Measurements from ENCODE around the gene PRXL2B.
"Not testable (repeated sequence)": the region's sequence is repeated elsewhere in the genome, so short reads cannot be mapped to it uniquely, and the experiment has no call there.

Gene PRXL2B

DNA sequence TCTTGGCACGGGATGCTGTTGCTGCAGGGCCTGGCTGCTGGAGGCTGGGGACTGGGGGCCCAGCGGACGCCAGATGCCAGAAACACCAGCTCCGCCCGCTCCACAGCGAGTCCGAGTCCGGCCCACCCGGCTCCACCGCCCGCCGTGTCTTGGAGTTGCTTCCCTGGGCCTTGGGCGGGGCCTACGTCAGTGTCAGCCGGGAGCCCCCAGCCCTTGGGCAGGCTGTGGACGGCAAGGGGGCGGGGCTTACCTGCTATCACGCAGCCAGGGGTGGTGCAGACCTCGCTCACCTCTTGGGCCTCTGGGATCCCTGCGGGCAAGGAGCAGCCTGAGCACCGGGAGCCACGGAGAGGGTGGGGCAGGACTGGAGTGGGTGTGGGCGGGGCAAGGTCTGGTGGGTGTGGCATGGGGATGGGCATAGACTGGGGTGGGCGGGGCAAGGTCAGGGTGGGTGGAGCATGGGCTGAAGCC is 24.5 kb downstream of the PRXL2B start:
- FAIRE-seq (no peak), DNase-seq (ENCODE audit: insufficient read length, low spot score) (no peak)

DNA sequence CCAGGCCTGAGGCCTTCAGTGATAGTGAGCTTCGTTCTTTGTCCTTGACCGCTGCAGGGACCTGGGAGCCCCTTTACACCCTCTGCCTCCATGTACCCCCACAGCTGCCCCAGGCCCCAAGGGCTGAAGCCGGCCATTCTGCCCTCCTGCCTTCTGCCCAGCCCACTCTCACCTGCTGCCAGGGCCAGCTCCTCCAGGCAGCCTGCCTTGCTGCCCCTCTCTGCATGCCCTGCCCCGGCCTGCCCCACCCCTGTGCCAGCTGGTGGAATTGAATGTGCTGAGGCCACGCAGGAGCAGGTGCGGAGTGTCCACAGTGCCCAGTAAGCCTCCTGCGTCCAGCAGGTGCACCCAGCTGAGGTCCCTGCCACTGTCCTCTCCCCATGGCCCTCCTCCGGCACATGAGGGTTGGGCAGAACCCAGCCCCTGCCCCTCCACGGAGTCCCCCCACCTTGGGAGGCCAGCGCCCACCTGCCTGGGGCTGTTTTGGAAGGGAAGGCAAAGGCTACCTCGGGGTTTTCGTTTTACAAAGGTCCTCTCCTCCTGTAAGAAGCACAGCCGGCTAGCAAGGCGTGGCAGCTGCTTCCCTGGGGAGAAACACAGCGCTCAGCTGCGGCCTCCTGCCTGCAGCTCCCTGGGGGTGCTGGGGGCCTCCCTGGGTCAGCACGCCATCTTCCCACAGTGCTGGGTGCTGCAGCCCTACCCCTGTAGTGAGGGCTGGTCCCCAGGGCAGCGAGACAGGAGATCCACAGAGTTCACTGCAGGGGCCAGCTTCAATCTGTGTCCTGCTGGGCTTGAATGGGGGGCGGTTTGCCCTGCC is 25.3 kb downstream of the PRXL2B start:
- FAIRE-seq: no peak
- DNase-seq (ENCODE audit: insufficient read length, low spot score): no peak

DNA sequence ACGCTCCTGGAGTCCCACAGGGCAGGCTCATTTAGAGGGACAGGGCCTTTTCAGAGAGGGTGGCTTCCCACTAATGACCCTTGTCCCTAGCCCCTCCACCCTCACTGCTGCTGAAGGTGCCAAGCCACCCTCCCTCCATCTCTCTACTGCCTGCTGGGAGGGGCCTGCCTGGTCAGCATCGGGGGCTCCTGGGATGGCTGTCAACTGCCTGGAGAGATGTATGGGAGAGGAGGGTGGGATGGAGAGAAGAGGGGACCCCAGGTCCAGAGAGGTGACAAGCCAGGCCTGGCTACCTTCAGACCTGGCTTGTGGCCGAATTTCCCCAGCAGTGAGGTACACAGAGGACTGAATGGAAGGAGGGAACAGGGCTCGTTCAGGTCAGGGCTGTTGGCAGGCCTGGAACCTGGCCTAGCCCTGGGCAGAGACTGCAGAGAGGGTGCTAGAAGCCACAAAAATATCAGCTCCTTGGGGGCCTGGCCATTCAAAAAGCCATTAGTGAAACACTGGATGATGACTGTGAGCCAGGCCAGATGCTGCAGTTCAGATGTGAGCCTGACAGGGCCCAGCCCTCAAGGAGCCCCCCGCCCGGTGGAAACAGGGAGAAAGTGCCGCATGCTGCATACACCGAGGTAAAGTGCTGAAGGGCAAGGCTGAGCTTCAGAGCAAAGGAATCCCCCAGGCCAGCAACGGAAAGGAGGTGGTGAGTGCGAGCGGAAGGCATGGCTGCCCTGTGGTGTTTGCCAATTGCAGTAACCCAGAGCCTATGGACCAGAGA is 26.2 kb downstream of the PRXL2B start:
- FAIRE-seq (no peak), DNase-seq (ENCODE audit: insufficient read length, low spot score) (no peak)

DNA sequence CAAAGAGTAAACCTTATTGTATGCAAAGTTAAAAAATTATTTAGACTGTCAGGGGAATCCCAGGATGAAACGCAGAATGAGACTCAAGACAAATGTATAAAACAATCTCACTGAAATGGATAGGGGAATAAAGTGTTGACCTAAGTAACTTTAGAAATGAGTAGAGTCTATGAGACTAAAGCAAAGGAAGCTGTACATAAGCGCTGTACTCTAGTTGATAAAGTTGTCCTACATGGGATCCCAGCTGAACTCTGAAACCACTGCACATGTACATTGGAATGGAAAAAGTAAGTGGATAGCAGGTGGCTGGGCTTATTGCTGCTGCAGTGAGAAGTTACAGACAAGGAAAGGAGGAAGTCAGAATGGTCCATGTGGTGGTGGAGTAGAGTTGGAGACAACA is 27.6 kb downstream of the PRXL2B start:
- DNase-seq (ENCODE audit: insufficient read length, low spot score) (no peak), FAIRE-seq (no peak)

DNA sequence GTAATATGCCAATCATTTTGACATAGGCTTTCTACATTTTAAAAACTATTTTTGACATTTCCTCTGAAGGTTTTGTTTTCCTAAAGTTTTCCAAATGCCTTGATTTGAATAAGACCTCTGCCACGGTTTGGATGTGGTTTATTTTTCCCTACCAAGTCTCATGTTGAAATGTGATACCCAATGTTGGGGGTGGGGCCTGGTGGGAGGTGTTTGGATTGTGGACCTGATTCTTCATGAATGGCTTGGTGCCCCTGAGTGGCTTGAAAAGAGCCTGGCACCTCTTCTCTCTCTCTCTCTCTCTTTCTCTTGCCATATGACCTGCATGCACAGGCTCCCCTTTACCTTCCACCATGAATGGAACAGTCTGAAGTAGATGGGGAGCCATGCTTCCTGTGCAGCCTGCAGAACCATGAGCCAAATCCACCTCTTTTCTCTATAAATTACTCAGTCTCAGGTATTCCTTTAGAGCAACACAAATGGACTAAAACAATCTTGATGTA is 31.4 kb downstream of the PRXL2B start:
- FAIRE-seq: no peak

DNA sequence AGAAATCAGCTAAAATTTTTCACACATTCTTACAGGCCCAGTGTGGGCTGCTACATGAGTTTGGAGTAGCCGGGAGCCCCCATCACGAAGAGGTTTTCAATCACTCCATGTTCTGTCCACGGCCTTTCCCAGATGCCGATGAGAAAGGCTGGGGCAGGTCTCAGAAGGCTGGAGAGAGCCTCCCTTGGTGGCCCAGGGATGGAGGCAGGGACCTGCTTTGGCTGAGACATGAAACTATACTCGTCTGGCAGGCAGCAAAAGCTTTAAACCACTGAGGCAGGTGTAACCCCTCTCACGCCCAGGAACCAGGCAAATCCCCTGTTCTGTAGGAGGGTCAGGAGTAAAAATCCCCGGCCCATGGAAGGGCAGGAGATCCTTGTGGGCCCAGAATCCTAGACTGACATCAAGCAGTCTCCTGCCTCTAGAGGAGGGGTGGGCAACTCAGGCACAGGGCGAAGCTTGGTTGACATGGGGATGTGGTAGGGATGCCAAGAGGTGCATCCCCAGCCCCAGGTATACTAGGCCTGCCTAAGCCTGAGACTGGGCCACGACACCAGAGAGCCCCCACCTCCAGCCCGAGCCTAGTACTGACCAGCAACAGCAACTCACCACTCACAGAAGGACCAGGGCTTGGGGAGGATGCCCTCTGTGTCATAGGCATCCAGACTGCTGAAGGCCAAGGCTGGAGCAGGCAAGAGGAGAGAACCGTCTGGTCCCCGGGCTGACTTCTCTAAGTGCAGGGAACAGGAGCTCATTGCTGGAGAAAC is 37.2 kb downstream of the PRXL2B start:
- no peak for DNase-seq (ENCODE audit: insufficient read length, low spot score)
- no peak for FAIRE-seq

More for the DNA sequence above, 31.4 kb downstream of the PRXL2B start:
- no peak for DNase-seq (ENCODE audit: insufficient read length, low spot score)

DNA sequence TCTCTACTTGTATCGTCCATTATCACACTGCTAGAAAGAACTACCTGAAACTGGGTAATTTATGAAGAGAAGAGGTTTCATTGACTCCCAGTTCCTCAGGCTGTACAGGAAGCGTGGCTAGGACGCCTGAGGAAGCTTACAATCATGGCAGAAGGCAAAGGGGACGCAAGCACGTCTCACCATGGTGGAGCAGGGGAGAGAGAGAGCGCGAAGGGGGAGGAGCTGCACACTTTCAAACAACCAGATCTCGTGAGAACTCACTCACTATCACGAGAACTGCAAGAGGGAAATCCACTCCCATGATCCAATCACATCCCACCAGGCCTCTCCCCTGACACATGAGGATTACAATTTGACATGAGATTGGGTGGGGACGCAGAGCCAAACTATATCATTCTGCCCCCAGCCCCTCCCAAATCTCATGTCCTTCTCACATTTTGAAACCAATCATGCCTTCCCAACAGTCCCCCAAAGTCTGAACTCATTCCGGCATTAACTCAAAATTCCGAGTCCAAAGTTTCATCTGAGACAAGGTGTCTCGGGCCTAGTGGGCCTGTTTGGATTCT is 38.2 kb downstream of the PRXL2B start:
- FAIRE-seq (no peak), DNase-seq (ENCODE audit: insufficient read length, low spot score) (no peak)

DNA sequence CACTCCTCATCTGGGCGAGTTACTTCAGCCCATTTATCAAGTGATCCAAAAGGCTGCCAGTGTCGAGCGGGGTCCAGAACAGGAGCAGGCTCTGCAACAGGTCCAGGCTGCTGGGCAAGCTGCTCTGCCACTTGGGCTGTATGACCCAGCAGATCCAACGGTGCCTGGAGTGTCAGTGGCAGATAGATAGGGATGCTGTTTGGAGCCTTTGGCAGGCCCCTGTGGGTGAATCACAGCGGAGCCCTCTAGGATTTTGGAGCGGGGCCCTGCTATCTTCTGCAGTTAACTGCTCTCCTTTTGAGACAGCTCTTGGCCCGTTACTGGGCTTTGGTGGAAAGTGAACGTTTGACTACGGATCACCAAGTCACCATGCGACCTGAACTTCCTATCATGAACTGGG is 38.7 kb downstream of the PRXL2B start:
- no peak for DNase-seq (ENCODE audit: insufficient read length, low spot score)
- FAIRE-seq: no peak

DNA sequence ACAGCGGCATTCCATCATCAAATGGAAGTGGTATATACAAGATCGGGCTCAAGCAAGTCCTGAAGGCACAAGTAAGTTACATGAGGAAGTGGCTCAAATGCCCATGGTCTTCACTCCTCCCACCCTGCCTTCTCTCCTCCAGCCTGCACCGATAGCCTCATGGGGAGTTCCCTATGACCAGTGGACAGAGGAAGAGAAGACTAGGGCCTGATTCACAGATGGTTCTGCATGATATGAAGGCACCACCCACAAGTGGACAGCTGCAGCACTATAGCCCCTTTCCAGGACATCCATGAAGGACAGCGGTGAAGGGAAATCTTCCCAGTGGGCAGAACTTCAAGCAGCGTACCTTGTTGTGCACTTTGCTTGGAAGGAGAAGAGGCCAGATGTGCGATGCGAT is 39.2 kb downstream of the PRXL2B start:
- DNase-seq (ENCODE audit: insufficient read length, low spot score); FAIRE-seq: not testable (repeated sequence)

DNA sequence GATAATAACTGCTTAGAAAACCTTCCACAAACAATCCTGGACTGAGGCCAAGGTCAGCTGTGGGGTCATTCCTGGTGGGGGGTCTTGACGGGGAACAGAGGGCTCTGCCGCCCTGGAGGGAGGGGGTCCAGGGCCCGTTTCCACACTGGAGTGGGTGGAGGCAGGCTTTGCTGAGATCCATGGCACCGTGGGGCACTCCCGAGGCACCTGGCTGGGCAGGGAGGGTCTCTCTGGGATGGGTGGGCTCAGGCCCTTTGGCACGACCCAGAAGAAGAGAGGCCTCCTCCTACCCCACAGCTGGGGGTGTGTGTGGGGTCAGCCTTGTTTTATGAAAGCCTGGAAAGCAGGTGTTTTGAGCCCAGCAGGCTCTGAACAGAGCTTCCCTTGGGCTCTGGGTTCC is 41.2 kb downstream of the PRXL2B start:
- FAIRE-seq: no peak
- DNase-seq (ENCODE audit: insufficient read length, low spot score): no peak

DNA sequence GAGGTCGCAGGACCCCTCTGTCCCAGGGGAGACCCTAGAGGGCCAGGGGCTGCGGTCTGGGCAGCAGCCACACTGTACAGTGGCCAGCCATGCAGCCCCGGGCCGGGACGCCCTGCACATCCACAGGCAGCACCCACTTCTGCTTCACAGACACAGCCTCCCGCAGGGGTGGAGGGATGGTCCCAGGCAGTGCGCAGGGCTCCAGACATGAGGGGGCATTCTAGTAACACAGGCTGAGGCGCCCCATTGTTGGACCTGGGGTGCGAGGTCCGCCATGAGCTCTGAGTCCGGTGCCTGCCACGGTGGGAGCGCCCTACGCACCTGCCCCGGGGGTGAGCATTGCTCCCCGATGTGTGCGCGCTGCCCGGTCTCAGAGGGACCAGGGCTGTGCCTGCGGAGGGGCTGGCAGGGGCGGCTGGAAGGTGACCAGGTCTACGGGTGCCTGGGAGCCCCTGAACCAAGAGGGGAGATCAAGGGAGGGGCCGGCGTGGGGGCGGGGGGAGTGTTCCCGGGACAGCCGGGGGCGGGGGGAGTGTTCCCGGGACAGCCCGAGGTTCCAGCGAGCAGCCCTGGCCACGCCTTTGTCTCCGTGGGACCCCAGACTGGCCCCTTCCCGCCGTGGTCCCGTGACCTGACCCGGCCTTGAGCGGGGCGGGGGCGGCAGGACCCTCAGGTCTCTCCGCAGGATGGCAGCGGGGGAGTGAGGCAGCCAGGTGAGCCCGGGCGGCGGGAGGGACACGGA is 41.8 kb downstream of the PRXL2B start:
- FAIRE-seq: no peak
- no peak for DNase-seq (ENCODE audit: insufficient read length, low spot score)

DNA sequence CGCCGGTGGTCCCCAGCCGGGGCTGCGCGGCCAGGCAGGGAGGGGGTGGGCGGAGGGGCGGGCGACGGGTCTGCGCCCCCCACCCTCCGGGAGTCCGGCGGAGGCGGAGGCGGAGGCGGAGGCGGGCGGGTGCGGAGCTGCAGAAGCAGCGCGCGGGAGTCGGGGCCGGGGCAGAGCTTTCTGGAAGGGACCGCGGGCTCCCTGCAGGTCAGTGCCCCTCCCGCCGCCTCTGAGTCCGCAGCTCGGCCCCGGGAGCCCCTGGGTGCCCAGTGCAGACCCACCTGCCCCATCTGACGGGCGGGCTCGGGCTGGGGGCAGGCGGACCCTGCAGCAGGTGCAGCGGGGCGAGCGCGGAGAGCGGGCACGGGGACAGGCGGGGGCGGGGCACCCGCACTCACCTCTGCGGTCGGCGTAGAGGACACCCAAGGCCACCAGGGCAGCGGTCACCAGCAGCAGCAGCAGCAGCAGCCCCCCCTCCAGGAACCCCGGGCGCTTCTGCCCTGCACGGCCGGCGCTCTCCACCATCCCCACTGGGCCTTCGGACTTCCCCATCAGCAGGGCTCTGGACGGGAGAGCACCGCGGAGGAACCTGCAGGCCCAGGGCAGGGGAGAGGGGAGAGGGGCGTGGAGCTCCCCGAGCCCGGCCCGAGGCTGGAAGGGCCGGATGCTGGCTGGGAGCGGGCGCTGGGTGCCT is 42.5 kb downstream of the PRXL2B start:
- FAIRE-seq (no peak), DNase-seq (ENCODE audit: insufficient read length, low spot score) (no peak)

DNA sequence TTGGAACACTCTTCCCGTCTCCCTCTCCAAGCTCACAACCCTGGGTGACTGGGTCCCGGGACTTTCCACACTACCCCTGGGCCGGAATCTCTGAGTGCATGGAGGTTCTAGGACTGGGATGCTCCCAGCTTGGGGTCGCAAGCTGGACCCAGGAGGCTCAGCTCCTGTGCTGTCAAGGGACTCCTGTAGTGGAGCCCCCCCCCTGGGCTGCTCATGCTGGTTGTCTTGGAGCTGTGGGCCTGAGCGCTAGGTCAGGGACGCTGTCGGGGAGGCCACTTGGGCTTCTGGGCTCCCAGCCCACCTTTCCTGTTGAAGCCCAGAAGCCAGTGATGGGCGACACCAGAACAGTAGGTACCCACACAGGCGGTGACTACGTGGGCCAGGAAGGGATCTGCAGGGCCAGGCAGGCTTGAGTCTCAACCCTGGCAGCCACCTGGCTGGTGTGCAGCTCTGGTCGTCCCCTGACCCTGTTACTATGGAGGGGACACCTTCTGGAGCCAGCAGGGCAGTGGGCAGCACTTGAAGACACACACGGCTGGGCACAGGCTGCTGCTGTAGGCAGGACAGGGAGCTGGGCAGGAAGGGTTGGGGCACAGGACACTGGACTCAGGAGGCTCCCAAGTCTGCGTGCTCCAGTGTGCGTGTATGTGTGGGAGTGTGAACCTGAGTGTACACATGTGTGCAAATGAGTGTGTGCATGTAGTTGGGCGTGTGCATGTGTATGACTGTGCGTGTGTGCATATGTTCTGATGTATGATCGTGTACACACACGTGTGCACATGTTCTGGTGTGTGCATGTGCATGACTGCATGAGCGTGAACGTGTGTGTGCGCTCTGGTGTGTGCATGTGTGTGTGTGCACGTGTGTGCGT is 43.3 kb downstream of the PRXL2B start:
- FAIRE-seq: no peak

DNA sequence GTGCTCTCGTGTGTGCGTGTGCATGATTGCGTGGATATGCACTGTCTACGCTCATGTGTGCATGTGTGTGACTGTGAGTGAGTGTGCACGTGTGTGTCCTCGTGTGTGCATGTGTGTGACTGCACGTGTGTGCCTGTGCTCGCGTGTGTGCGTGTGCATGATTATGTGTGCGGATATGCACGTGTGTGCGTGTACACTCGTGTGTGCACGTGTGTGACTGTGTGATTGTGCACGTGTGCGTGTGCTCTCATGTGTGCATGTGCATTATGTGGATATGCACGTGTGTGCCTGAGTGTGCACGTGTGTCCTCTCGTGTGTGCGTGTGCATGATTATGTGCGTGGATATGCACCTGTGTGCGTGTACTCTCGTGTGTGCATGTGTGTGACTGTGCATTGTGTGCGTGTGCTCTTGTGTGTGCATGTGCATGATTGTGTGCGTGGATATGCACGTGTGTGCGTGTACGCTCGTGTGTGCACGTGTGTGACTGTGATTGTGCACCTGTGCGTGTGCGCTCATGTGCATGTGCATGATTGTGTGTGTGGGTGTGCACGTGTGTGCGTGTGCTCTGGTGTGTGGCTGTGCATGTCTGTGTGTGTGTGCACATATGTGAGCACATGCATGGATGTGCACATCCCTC is 44.0 kb downstream of the PRXL2B start:
- FAIRE-seq: peak; percentile 96

More for the DNA sequence above, 43.3 kb downstream of the PRXL2B start:
- no peak for DNase-seq (ENCODE audit: insufficient read length, low spot score)

DNA sequence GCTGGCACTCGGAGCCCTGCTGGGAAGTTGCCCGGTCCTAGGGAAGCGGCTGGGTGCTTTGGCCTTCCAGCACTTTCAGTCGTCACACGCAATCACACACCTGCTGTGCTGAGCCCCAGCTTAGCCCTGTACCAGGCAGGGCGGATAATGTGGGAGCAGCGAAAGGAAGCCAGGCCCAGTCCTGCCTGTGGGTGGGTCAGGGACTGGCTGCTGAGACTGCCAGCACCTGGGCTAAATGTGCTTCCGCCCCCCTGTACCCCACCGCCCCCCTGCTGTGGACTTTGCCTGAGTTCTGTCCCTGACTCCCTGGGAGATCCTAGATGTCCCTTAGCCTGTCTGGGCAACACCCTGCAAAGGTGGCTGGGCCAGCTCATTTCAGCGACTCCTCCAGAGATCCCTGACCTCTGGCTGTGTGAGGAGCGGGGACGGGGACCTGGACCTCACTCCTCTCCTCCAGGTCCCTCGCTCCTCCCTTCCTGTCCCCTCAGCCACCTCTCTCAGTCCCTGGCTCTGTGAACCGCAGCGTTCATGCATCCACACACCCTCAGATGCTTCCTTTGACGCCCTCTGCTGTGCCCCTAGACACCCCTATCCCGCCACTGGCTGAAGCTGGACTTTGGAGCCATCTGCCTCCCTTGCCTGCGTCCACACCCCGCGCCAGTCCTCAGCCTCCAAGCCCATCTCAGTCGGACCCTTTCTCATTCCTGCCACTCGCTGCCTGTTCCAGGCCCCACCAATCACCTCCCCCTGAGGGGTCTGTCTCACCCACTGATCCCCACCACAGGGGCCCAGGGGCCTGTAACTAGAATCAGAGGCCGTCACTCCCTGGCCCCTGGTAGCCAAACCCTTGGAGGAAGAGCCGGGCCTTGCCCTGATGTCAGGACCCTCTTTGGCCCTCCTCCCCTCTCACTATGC is 44.8 kb downstream of the PRXL2B start:
- no peak for DNase-seq (ENCODE audit: insufficient read length, low spot score)
- no peak for FAIRE-seq

More for the DNA sequence above, 44.0 kb downstream of the PRXL2B start:
- no peak for DNase-seq (ENCODE audit: insufficient read length, low spot score)

DNA sequence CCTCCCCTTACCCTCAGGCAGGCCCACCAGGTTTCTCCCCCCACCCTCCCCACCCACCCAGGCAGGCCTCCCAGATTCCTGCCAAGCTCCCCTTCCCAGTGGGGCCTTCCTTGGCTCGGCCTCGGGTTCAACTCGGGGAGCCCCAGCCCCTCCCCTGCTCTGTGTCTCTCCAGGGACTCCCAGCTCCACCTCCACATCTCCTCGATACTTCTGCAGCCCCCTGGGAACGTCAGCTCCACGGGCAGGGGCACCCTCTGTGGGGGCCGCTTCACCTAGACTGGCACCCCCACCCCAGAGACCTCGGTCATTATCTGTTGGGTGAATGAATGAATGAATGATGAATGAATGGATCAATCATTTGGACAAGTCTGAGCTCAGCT is 45.5 kb downstream of the PRXL2B start:
- DNase-seq (ENCODE audit: insufficient read length, low spot score) (no peak), FAIRE-seq (no peak)
